Epidermal melanocyte (primary cell): ENCODE results near the gene OR10H2.
"Not testable (repeated sequence)": the region's sequence is repeated elsewhere in the genome, so short reads cannot be mapped to it uniquely, and the experiment has no call there.

Source experiments
- DNase-seq: peaks from one replicate; pipeline ENCODE4 v3.0.0; 2011; ENCODE audit warnings: low spot score; ENCODE audit not compliant: insufficient read length

The OR10H2 gene

GRCh38 chr19:15727724-15728123, at the start of gene OR10H2:
Gene OR10H2, plus strand, starts transcription at chr19:15728024. Its CDS starts 20 bp downstream, at chr19:15728044.
- DNase-seq, result no peak

- no peak for DNase-seq
Observed at GRCh38 chr19:15679089-15679488, 48.7 kb upstream of the OR10H2 start.

GRCh38 chr19:15679865-15680264, 48.0 kb upstream of the OR10H2 start:
- DNase-seq, result not testable (repeated sequence)

- DNase-seq, result no peak
Observed at GRCh38 chr19:15680478-15681322, 47.1 kb upstream of the OR10H2 start.

GRCh38 chr19:15683411-15683810, 44.4 kb upstream of the OR10H2 start:
- DNase-seq, result no peak

GRCh38 chr19:15684828-15685227, 43.0 kb upstream of the OR10H2 start:
- no peak for DNase-seq

- no peak for DNase-seq
Observed at GRCh38 chr19:15696654-15697194, 31.1 kb upstream of the OR10H2 start.

GRCh38 chr19:15701757-15702533, 25.9 kb upstream of the OR10H2 start:
- DNase-seq, result no peak

- DNase-seq, result no peak
Observed at GRCh38 chr19:15702534-15702930, 25.3 kb upstream of the OR10H2 start.

- DNase-seq, result no peak
Observed at GRCh38 chr19:15714638-15715037, 13.2 kb upstream of the OR10H2 start.

- no peak for DNase-seq
Observed at GRCh38 chr19:15715642-15716041, 12.2 kb upstream of the OR10H2 start.

- DNase-seq, result no peak
Observed at GRCh38 chr19:15717809-15718208, 10.0 kb upstream of the OR10H2 start.

GRCh38 chr19:15721268-15721667, 6.6 kb upstream of the OR10H2 start:
- DNase-seq, result no peak

GRCh38 chr19:15722956-15723355, 4.9 kb upstream of the OR10H2 start:
- DNase-seq, result no peak

- DNase-seq, result no peak
Observed at GRCh38 chr19:15730538-15730937, 2.7 kb downstream of the OR10H2 start.

GRCh38 chr19:15732388-15732787, 4.6 kb downstream of the OR10H2 start:
- no peak for DNase-seq

GRCh38 chr19:15733895-15734294, 6.1 kb downstream of the OR10H2 start:
- no peak for DNase-seq

GRCh38 chr19:15737722-15738121, 9.9 kb downstream of the OR10H2 start, which contains the start of gene OR10H3:
Gene OR10H3, plus strand, starts transcription at chr19:15737985. Its CDS starts 3,408 bp downstream, at chr19:15741393.
- DNase-seq, result no peak

GRCh38 chr19:15740785-15741184, 13.0 kb downstream of the OR10H2 start:
- no peak for DNase-seq

GRCh38 chr19:15748239-15748638, 20.4 kb downstream of the OR10H2 start:
- no peak for DNase-seq

- DNase-seq, result no peak
Observed at GRCh38 chr19:15758379-15758778, 30.6 kb downstream of the OR10H2 start.

GRCh38 chr19:15759962-15760565, 32.2 kb downstream of the OR10H2 start:
- DNase-seq, result no peak
